Eye (tissue), 1 donor: ENCODE results near the gene PSMA8.
"Not testable (repeated sequence)": the region's sequence is repeated elsewhere in the genome, so short reads cannot be mapped to it uniquely, and the experiment has no call there.

ENCODE experiments used
- DNase-seq: peaks from one replicate; pipeline ENCODE4 v3.0.0-alpha.2; 2015

The PSMA8 gene

DNA sequence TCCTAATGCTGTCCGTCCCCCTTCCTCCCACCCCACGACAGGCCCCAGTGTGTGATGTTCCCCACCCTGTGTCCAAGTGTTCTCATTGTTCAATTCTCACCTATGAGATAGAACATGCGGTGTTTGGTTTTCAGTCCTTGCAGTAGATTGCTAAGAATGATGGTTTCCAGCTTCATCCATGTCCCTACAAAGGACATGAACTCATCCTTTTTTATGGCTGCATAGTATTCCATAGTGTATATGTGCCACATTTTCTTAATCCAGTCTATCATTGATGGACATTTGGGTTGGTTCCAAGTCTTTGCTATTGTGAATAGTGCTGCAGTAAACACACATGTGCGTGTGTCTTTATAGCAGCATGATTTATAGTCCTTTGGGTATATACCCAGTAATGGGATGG lies 105.0 kb downstream of the PSMA8 start:
- DNase-seq = not testable (repeated sequence)

DNA sequence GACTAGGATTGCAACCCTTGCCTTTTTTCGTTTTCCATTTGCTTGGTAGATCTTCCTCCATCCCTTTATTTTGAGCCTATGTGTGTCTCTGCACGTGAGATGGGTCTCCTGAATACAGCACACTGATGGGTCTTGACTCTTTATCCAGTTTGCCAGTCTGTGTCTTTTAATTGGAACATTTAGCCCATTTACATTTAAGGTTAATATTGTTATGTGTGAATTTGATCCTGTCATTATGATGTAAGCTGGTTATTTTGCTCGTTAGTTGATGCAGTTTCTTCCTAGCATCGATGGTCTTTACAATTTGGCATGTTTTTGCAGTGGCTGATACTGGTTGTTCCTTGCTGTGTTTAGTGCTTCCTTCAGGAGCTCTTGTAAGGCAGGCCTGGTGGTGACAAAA lies 108.7 kb downstream of the PSMA8 start:
- not testable (repeated sequence) for DNase-seq
